Liver (tissue), 9 donors: Measurements from ENCODE around the gene SEC31A. TPM values are rescaled to one million over a fixed set of nuclear protein-coding genes. Genes with fewer than 3 reads are reported as not detected.
A peak's percentile ranks its signal among the peaks of the same experiment; 100 is the strongest.

Experiments
- DNase-seq: peaks from one replicate; pipeline ENCODE4 v3.0.0-alpha.2; 2017; ENCODE audit warnings: low spot score
- H3K27ac ChIP-seq, 2 donors: one replicate each; pipeline ENCODE4 v1.7.0; 2013; ENCODE audit warnings: inconsistent platforms in 2 of 2, low read length in 2 of 2, control low read depth in 1 of 2, low read depth in 1 of 2, mild to moderate bottlenecking in 1 of 2
- H3K27me3 ChIP-seq, 4 donors: one replicate each; pipeline versions ENCODE4 v1.6.1 to v1.7.0; 2013; ENCODE audit warnings: low read length in 3 of 4, inconsistent platforms in 1 of 4, mild to moderate bottlenecking in 1 of 4, moderate library complexity in 1 of 4; ENCODE audit not compliant: control insufficient read depth in 4 of 4, insufficient read depth in 4 of 4
- H3K36me3 ChIP-seq, 4 donors: one replicate each; pipeline versions ENCODE4 v1.6.1 to v1.7.0; 2013; ENCODE audit warnings: low read length in 3 of 4, mild to moderate bottlenecking in 3 of 4, low read depth in 1 of 4, moderate library complexity in 1 of 4; ENCODE audit not compliant: control insufficient read depth in 4 of 4, insufficient read depth in 3 of 4
- H3K4me1 ChIP-seq, 4 donors: one replicate each; pipeline versions ENCODE4 v1.6.1 to v1.7.0; 2013; ENCODE audit warnings: low read length in 3 of 4, mild to moderate bottlenecking in 3 of 4, moderate library complexity in 1 of 4; ENCODE audit not compliant: control insufficient read depth in 4 of 4, insufficient read depth in 4 of 4
- H3K4me3 ChIP-seq, 3 donors: one replicate each; pipeline versions ENCODE4 v1.6.1 to v1.7.0; 2013; ENCODE audit warnings: low read length in 3 of 3, control low read depth in 1 of 3, low read depth in 1 of 3, mild to moderate bottlenecking in 1 of 3
- H3K9ac ChIP-seq, 2 donors: one replicate each; pipeline ENCODE4 v1.7.0; 2013; ENCODE audit warnings: low read length in 2 of 2, mild to moderate bottlenecking in 2 of 2, moderate library complexity in 2 of 2, control low read depth in 1 of 2, low read depth in 1 of 2
- H3K9me3 ChIP-seq, 4 donors: one replicate each; pipeline versions ENCODE4 v1.6.1 to v1.7.0; 2013; ENCODE audit warnings: low read length in 3 of 4; ENCODE audit not compliant: control insufficient read depth in 4 of 4
- ATF3 ChIP-seq: IDR thresholded peaks from 2 replicates; pipeline ENCODE4 v1.6.1; 2016; ENCODE audit warnings: antibody characterized with exemption
- CTCF ChIP-seq: fragments of 150-350 bp; IDR thresholded peaks from 2 replicates; pipeline ENCODE4 v1.5.1; 2017; ENCODE audit warnings: improper control_type of control experiment, low read depth, low read length; ENCODE audit not compliant: missing input control
- EGR1 ChIP-seq, 2 donors: IDR thresholded peaks; 2 replicates each; pipeline ENCODE4 v1.6.1; 2016 to 2018; ENCODE audit warnings: antibody characterized with exemption in 2 of 2, low read depth in 2 of 2
- FOXA1 ChIP-seq: IDR thresholded peaks from 2 replicates; pipeline ENCODE4 v1.6.1; 2016; ENCODE audit warnings: antibody characterized with exemption
- FOXA2 ChIP-seq: IDR thresholded peaks from 2 replicates; pipeline ENCODE4 v1.6.1; 2016; ENCODE audit warnings: antibody characterized with exemption
- GABPA ChIP-seq, 2 donors: IDR thresholded peaks in 1 of 2; conservative IDR thresholded peaks in 1 of 2; 2 replicates each; pipeline ENCODE4 v1.6.1; 2016; ENCODE audit warnings: antibody characterized with exemption in 2 of 2, mild to moderate bottlenecking in 1 of 2, moderate library complexity in 1 of 2
- HNF4A ChIP-seq, 2 donors: conservative IDR thresholded peaks; 2 replicates each; pipeline ENCODE4 v1.6.1; 2016; ENCODE audit warnings: antibody characterized with exemption in 2 of 2, mild to moderate bottlenecking in 2 of 2
- HNF4G ChIP-seq: IDR thresholded peaks from 2 replicates; pipeline ENCODE4 v1.6.1; 2016; ENCODE audit warnings: antibody characterized with exemption
- JUND ChIP-seq, 2 donors: IDR thresholded peaks; 2 replicates each; pipeline ENCODE4 v1.6.1; 2016; ENCODE audit warnings: antibody characterized with exemption in 2 of 2
- MAX ChIP-seq: IDR thresholded peaks from 2 replicates; pipeline ENCODE4 v1.6.1; 2016; ENCODE audit warnings: antibody characterized with exemption
- NR2F2 ChIP-seq: IDR thresholded peaks from 2 replicates; pipeline ENCODE4 v1.6.1; 2016; ENCODE audit warnings: antibody characterized with exemption
- RAD21 ChIP-seq, 2 donors: IDR thresholded peaks; 2 replicates each; pipeline ENCODE4 v1.6.1; 2016; ENCODE audit warnings: antibody characterized with exemption in 2 of 2, mild to moderate bottlenecking in 2 of 2
- REST ChIP-seq: IDR thresholded peaks from 2 replicates; pipeline ENCODE4 v1.6.1; 2016; ENCODE audit warnings: antibody characterized with exemption, mild to moderate bottlenecking
- RXRA ChIP-seq, 2 donors: IDR thresholded peaks; 2 replicates each; pipeline ENCODE4 v1.6.1; 2017 to 2018; ENCODE audit warnings: antibody characterized with exemption in 2 of 2, mild to moderate bottlenecking in 1 of 2
- SP1 ChIP-seq: IDR thresholded peaks from 2 replicates; pipeline ENCODE4 v1.6.1; 2018; ENCODE audit warnings: antibody characterized with exemption, mild to moderate bottlenecking
- TAF1 ChIP-seq: conservative IDR thresholded peaks from 2 replicates; pipeline ENCODE4 v1.6.1; 2016; ENCODE audit warnings: antibody characterized with exemption, mild to moderate bottlenecking
- YY1 ChIP-seq: IDR thresholded peaks from 2 replicates; pipeline ENCODE4 v1.6.1; 2016; ENCODE audit warnings: antibody characterized with exemption, mild to moderate bottlenecking
- ZBTB33 ChIP-seq: IDR thresholded peaks from 2 replicates; pipeline ENCODE4 v1.6.1; 2016; ENCODE audit warnings: antibody characterized with exemption
- WGBS: extraction: QIAGEN DNeasy Blood & Tissue Kit; methylation state at CpG from one replicate; pipeline ENCODE4 v1.1.7; 2013; 5-methylcytosine and 5-hydroxymethylcytosine counted together
- polyA plus RNA-seq, 2 donors: library from polyadenylated mRNA; stranded (reverse) in 1 of 2; unstranded in 1 of 2; fragments of 200-250 nt in 1 of 2; fragments of >200 nt in 1 of 2; fragmentation: Nextera tagmentation in 1 of 2; extraction: Ambion mirVana in 1 of 2; gene quantifications; one replicate each; pipeline versions ENCODE4 v1.2.1 to v1.2.3, GENCODE V29; 2013 to 2015
- total RNA-seq, 2 donors: library from RNA; depleted of rRNA; stranded (reverse); fragments of >200 nt; gene quantifications; one replicate each; pipeline ENCODE4 v1.2.3, GENCODE V29; 2014
- donor health status: healthy.
- donor health status: healthy.
- donor health status: healthy.
- donor health status: healthy.
- donor health status: healthy.

The SEC31A gene
- total and polyA plus RNA-seq, 4 donors, result 79.9 to 204 (median 88.9) TPM

- peak overlapping the region; percentile 93 to 99 for H3K9ac ChIP-seq
- WGBS, result 67% methylated on average over 6 of the region's 6 CpGs
- no peak overlapping the region for H3K27ac ChIP-seq
- TF ChIP-seq CTCF (no peak), HNF4G (no peak), RXRA (IDR thresholded peaks at IDR 0.05) (no peak), FOXA2 (no peak), SP1 (no peak), MAX (no peak), JUND (IDR thresholded peaks at IDR 0.05) (no peak), HNF4A (conservative IDR thresholded peaks at IDR 0.05) (no peak), REST (no peak), FOXA1 (no peak)
- H3K36me3 ChIP-seq, result peaks cover 0 to 5% (median 3%) of the 10 kb centered on the region in 4 donors
- peak overlapping the region in 2 of 3 donors; percentile 73 to 92 for H3K4me3 ChIP-seq
- DNase-seq, result no peak
- H3K9me3 ChIP-seq, result no peaks in the 10 kb centered on the region
- peaks cover 8 to 59% (median 39%) of the 10 kb centered on the region in 4 donors for H3K4me1 ChIP-seq
- no peaks in the 10 kb centered on the region for H3K27me3 ChIP-seq
Observed at GRCh38 chr4:82889287-82889686, 1.7 kb downstream of the SEC31A start.

GRCh38 chr4:82886147-82886942, 4.6 kb downstream of the SEC31A start:
- Histone ChIP-seq H3K4me3 (peak overlapping the region in 1 of 3 donors; percentile 10), H3K36me3 (peaks cover 0 to 3% (median under 1%) of the 10 kb centered on the region in 4 donors), H3K9me3 (no peaks in the 10 kb centered on the region), H3K4me1 (peaks cover 11 to 39% (median 27%) of the 10 kb centered on the region in 4 donors), H3K27me3 (no peaks in the 10 kb centered on the region), H3K9ac (peak overlapping the region in 1 of 2 donors; percentile 49), H3K27ac (peak overlapping the region; percentile 29 to 40)
- no peak for DNase-seq
- 18% methylated on average over 5 of the region's 5 CpGs for WGBS
- TF ChIP-seq RAD21 (IDR thresholded peaks at IDR 0.05) (no peak), RXRA (IDR thresholded peaks at IDR 0.05) (peak; percentile 38 to 48), CTCF (no peak), FOXA1 (no peak), GABPA (IDR thresholded peaks at IDR 0.05 in 1 of 2, conservative IDR thresholded peaks at IDR 0.05 in 1 of 2) (peak in 1 of 2 donors; percentile 3), NR2F2 (no peak), MAX (peak; percentile 46), SP1 (peak; percentile 76), HNF4A (conservative IDR thresholded peaks at IDR 0.05) (peak; percentile 53 to 65), EGR1 (IDR thresholded peaks at IDR 0.05; ENCODE audit: low read depth in 2 of 2) (no peak), ZBTB33 (no peak), ATF3 (no peak), TAF1 (no peak), YY1 (no peak), FOXA2 (no peak), JUND (IDR thresholded peaks at IDR 0.05) (peak in 1 of 2 donors; percentile 25)
